ENCODE measurements around the gene PI4KB. TPM values are rescaled to one million over a fixed set of nuclear protein-coding genes. Genes with fewer than 3 reads are reported as not detected.

PI4KB gene
- total RNA-seq, 1 experiment from 2014 or later = 52.7 TPM

DNA sequence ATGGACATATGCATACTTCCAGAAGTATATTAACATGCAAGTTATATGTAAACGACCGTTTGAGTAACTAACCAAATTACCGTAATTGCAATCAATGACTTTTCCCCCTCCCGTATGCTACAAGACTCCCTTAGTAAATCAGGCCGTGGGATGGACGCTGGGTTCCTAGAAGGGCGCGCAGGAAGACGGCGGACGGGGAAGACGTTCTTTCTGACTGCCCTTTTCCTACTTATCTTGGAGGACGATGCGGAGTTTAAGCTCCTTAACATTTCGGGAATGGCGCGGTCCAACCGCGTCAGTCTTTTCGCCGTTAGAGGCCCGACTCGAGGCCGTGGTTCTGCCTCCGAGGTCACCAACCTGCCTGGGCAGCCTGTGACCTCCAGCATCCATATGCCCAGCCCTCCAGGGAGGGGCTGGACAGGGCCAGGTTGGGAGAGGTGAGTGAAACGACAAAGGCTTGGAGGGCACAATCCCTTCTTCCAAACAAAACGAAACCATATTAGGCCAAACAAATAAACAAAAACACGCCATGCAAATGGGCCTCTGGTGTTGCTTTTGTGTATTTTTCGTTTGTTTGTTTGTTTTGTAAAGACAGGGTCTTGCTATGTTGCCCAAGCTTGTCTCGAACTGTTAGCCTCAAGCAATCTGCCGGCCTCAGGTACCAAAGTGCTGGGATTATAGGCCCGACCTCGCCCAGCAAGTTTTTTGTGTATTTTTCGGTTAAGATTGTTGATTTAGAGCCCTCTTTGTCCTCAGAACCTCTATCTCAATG is 873 bp upstream of the PI4KB start:
- no peaks in the 10 kb centered on the region for H3K9me3 ChIP-seq (ENCODE audit: control insufficient read depth, insufficient read depth, low read depth, low read length)
- BruUV-seq (replicated peaks) = no TSS peak
- peak overlapping the region; percentile 97 for H3K27ac ChIP-seq (ENCODE audit: low read length)
- H3K27me3 ChIP-seq (ENCODE audit: control insufficient read depth, insufficient read depth, low read length) = no peaks in the 10 kb centered on the region
- intact Hi-C loops (cut with micrococcal nuclease; ENCODE audit: unreplicated experiment) = no loop called here
- TF ChIP-seq CTCF (IDR thresholded peaks at IDR 0.05) (no peak), SIN3A (IDR thresholded peaks at IDR 0.05; ENCODE audit: borderline replicate concordance, insufficient read depth, low read depth, low read length) (0 out of 2 replicates have a peak, but pooled peaks have one; percentile 48)
- in situ Hi-C loops (cut with HindIII; ENCODE audit: low pct_unique_long_range_greater_than_20kb, low sequenced_read_pairs) = no loop called here
- peaks cover 15% of the 10 kb centered on the region for H3K4me1 ChIP-seq (ENCODE audit: control insufficient read depth, insufficient read depth, low read length)
- ChIA-PET POLR2A (interaction anchor here (0.6 kb wide), 2 partner anchors 11 to 435 kb away, joined by 3 to 7 read pairs; no protein-coding TSS in a partner anchor), CTCF (interaction anchor here (0.6 to 2.2 kb wide), 5 partner anchors 13 to 107 kb away, joined by 3 to 8 read pairs (median 3); partner anchors contain the start of gene PSMB4)
- ATAC-seq (peak; percentile 68), DNase-seq (ENCODE audit: low read depth, low spot score) (no peak)
- H3K4me3 ChIP-seq (ENCODE audit: low read depth in 2 of 2, low read length in 2 of 2) = peak overlapping the region; percentile 79 to 82
- peaks cover 5% of the 10 kb centered on the region; the same call in 1 of the 2 replicates for H3K36me3 ChIP-seq (ENCODE audit: control insufficient read depth, insufficient read depth, low read length)

DNA sequence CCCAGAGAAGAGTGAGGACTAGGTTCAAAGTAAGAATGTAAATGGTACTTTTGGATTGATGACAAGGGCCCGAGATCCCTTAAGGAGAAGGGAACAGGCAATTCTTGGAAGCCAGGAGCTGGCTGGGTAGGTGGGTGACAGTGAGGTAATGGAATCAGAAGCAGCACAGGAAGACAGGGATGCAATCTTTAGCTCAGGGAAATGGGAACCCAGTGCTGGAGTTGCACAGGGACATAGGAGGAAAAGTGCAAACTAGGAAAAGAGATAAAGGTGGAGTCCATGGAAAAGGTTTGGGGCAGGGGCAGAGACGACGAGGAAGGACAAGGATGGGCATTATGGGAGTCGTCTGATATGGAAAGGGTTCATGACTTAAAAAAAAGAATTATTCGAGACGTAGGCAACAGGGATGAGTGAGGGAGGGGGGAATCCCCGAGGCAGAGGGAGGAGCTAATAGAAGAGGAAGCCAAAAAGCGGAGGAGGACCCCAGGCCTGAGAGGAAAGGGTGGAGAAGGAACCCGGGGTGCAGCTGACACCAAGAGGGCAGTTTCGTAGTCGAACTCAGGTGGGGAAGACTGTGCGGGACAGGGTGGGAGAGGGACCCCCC is 495 bp downstream of the PI4KB start:
- BruUV-seq (replicated peaks) = no TSS peak

More for the DNA sequence above, 495 bp downstream of the PI4KB start:
- no peak for DNase-seq (ENCODE audit: low read depth, low spot score)
- no peaks in the 10 kb centered on the region for H3K9me3 ChIP-seq (ENCODE audit: control insufficient read depth, insufficient read depth, low read depth, low read length)
- peak overlapping the region; percentile 97 for H3K27ac ChIP-seq (ENCODE audit: low read length)
- no peaks in the 10 kb centered on the region for H3K27me3 ChIP-seq (ENCODE audit: control insufficient read depth, insufficient read depth, low read length)
- ChIA-PET CTCF (interaction anchor here (2.2 kb wide), 1 partner anchor 14 kb away, joined by 8 read pairs; no protein-coding TSS in a partner anchor), POLR2A (interaction anchor here (0.5 to 0.7 kb wide), 4 partner anchors 58 to 244 kb away, joined by 3 to 8 read pairs (median 3); no protein-coding TSS in a partner anchor)
- H3K4me3 ChIP-seq (ENCODE audit: low read depth in 2 of 2, low read length in 2 of 2) = peak overlapping the region; percentile 79 to 82
- H3K4me1 ChIP-seq (ENCODE audit: control insufficient read depth, insufficient read depth, low read length) = peaks cover 15% of the 10 kb centered on the region
- H3K36me3 ChIP-seq (ENCODE audit: control insufficient read depth, insufficient read depth, low read length) = peaks cover 5% of the 10 kb centered on the region; the same call in 1 of the 2 replicates
- peak; percentile 57 for ATAC-seq
- intact Hi-C loops (cut with micrococcal nuclease; ENCODE audit: unreplicated experiment) (no loop called here), in situ Hi-C loops (cut with HindIII; ENCODE audit: low pct_unique_long_range_greater_than_20kb, low sequenced_read_pairs) (no loop called here)
- TF ChIP-seq CTCF (IDR thresholded peaks at IDR 0.05) (no peak), REST (IDR thresholded peaks at IDR 0.05; ENCODE audit: insufficient read depth in 1 of 2, low read depth in 2 of 2, low read length in 1 of 2) (no peak)
